Neural cell (in vitro differentiated cells): ENCODE results near the gene SLC26A5. TPM values are rescaled to one million over a fixed set of nuclear protein-coding genes. Genes with fewer than 3 reads are reported as not detected.

Experiments
- H2AFZ ChIP-seq: fragments of 200-600, 300-800 bp; sonication (generic), shearing (Covaris generic); 2 replicates; pipeline ENCODE4 v1.6.0; 2014; ENCODE audit warnings: low read depth, mild to moderate bottlenecking, antibody characterized with exemption, low read length, moderate library complexity
- H3F3A ChIP-seq: fragments of 200-600 bp; shearing (Covaris generic); 2 replicates; pipeline ENCODE4 v1.6.1; 2016; ENCODE audit warnings: mild to moderate bottlenecking, moderate library complexity, mixed read lengths, antibody characterized with exemption, low read length; ENCODE audit not compliant: insufficient read depth, poor library complexity, severe bottlenecking
- H3K27ac ChIP-seq: fragments of 200-600, 300-800 bp; sonication (generic), shearing (Covaris generic); 2 replicates; pipeline ENCODE4 v1.5.1; 2014; ENCODE audit warnings: mild to moderate bottlenecking, low read length, moderate library complexity
- H3K27me3 ChIP-seq: fragments of 300-800, 200-600 bp; sonication (generic), shearing (Covaris generic); 2 replicates; pipeline ENCODE4 v1.6.0; 2014; ENCODE audit warnings: mild to moderate bottlenecking, low read depth, low read length, moderate library complexity; ENCODE audit not compliant: insufficient read depth
- H3K36me3 ChIP-seq: fragments of 300-800, 200-600 bp; sonication (generic), shearing (Covaris generic); 2 replicates; pipeline ENCODE4 v1.5.1; 2014; ENCODE audit warnings: mild to moderate bottlenecking, antibody characterized with exemption, low read length, moderate library complexity; ENCODE audit not compliant: insufficient read depth
- H3K4me2 ChIP-seq: fragments of 300-800, 200-600 bp; sonication (generic), shearing (Covaris generic); 2 replicates; pipeline ENCODE4 v1.6.0; 2014; ENCODE audit warnings: mild to moderate bottlenecking, low read length
- H3K4me3 ChIP-seq: fragments of 300-800, 200-600 bp; sonication (generic), shearing (Covaris generic); 2 replicates; pipeline ENCODE4 v1.5.1; 2014; ENCODE audit warnings: mild to moderate bottlenecking, low read length, moderate library complexity
- H3K79me2 ChIP-seq: fragments of 200-600 bp; shearing (Covaris generic); replicated peaks from 2 replicates; pipeline ENCODE4 v1.6.0; 2014; ENCODE audit warnings: mild to moderate bottlenecking, low read length, moderate library complexity; ENCODE audit not compliant: insufficient read depth
- H3K9ac ChIP-seq: fragments of 300-800, 200-600 bp; sonication (generic), shearing (Covaris generic); 2 replicates; pipeline ENCODE4 v1.6.1; 2016; ENCODE audit warnings: mild to moderate bottlenecking, low read length, mixed read lengths
- H3K9me2 ChIP-seq: fragments of 200-600 bp; shearing (Covaris generic); 2 replicates; pipeline ENCODE4 v1.6.1; 2016; ENCODE audit warnings: mild to moderate bottlenecking, low read length, mixed read lengths; ENCODE audit not compliant: insufficient read depth
- H3K9me3 ChIP-seq: fragments of 200-600, 300-800 bp; sonication (generic), shearing (Covaris generic); 2 replicates; pipeline ENCODE4 v1.6.1; 2016; ENCODE audit warnings: mild to moderate bottlenecking, mixed run types, low read length, moderate library complexity, mixed read lengths
- H4K20me1 ChIP-seq: fragments of 200-600 bp; shearing (Covaris generic); 2 replicates; pipeline ENCODE4 v1.6.1; 2016; ENCODE audit warnings: mild to moderate bottlenecking, mixed run types; ENCODE audit not compliant: insufficient read depth
- EP300 ChIP-seq: fragments of 450-650 bp; conservative IDR thresholded peaks from 2 replicates; pipeline ENCODE4 v1.6.1; 2014; ENCODE audit warnings: antibody characterized with exemption, mild to moderate bottlenecking, moderate library complexity; ENCODE audit not compliant: poor library complexity, severe bottlenecking
- EZH2 ChIP-seq: fragments of 200-600, 300-800 bp; shearing (Covaris generic), sonication (generic); IDR thresholded peaks from 2 replicates; pipeline ENCODE4 v1.6.1; 2014; ENCODE audit warnings: antibody characterized with exemption, low read length, borderline replicate concordance, mild to moderate bottlenecking; ENCODE audit not compliant: insufficient read depth, poor library complexity, severe bottlenecking
- MXI1 ChIP-seq: fragments of 450-650 bp; conservative IDR thresholded peaks from 2 replicates; pipeline ENCODE4 v1.6.1; 2014; ENCODE audit warnings: antibody characterized with exemption, mild to moderate bottlenecking; ENCODE audit not compliant: poor library complexity, severe bottlenecking
- POLR2AphosphoS5 ChIP-seq: IDR thresholded peaks from 2 replicates; pipeline ENCODE4 v1.6.1; 2012
- RAD21 ChIP-seq: fragments of 450-650 bp; conservative IDR thresholded peaks from 2 replicates; pipeline ENCODE4 v1.6.1; 2014; ENCODE audit warnings: antibody characterized with exemption, mild to moderate bottlenecking, moderate library complexity
- REST ChIP-seq: IDR thresholded peaks from 2 replicates; pipeline ENCODE4 v1.6.1; 2012; ENCODE audit warnings: borderline replicate concordance
- SMC3 ChIP-seq: fragments of 450-650 bp; conservative IDR thresholded peaks from 2 replicates; pipeline ENCODE4 v1.6.1; 2014; ENCODE audit warnings: antibody characterized with exemption, mild to moderate bottlenecking, moderate library complexity; ENCODE audit not compliant: poor library complexity
- TAF1 ChIP-seq: IDR thresholded peaks from 2 replicates; pipeline ENCODE4 v1.6.1; 2012; ENCODE audit warnings: low read depth
- polyA plus RNA-seq: library from polyadenylated mRNA; depleted of rRNA; stranded (reverse); fragments of >200 nt; gene quantifications from 2 replicates; pipeline ENCODE4 v1.2.3, GENCODE V29; 2014
- TF ChIP-seq, protein P1 (sequence below): fragments of 450-650 bp; IDR thresholded peaks from 2 replicates; pipeline ENCODE4 v1.5.1; 2014; ENCODE audit warnings: antibody characterized with exemption, mild to moderate bottlenecking, moderate library complexity; ENCODE audit not compliant: poor library complexity, severe bottlenecking

Gene SLC26A5
- polyA plus RNA-seq, 1 donor from 2014 or later = not detected

DNA sequence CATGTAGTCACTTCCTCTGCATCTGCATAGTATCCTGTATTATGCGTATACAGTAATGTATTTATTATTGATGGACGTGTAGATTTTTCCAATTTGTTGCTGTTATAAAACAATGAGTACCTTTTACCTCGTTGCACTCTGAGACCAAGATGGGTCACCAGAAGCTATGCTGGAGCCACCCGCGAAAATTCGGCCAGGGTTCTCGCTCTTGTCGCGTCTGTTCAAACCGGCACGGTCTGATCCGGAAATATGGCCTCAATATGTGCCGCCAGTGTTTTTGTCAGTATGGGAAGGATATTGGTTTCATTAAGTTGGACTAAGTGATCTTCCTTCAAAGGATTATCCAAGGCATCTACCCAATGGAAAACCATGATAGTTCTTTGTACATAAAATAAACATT lies 97.6 kb downstream of the SLC26A5 start:
- no peaks in the 10 kb centered on the region for H3K36me3 ChIP-seq
- no peak for TF ChIP-seq TAF1
- no peak for TF ChIP-seq RAD21
- TF ChIP-seq, protein P1, sequence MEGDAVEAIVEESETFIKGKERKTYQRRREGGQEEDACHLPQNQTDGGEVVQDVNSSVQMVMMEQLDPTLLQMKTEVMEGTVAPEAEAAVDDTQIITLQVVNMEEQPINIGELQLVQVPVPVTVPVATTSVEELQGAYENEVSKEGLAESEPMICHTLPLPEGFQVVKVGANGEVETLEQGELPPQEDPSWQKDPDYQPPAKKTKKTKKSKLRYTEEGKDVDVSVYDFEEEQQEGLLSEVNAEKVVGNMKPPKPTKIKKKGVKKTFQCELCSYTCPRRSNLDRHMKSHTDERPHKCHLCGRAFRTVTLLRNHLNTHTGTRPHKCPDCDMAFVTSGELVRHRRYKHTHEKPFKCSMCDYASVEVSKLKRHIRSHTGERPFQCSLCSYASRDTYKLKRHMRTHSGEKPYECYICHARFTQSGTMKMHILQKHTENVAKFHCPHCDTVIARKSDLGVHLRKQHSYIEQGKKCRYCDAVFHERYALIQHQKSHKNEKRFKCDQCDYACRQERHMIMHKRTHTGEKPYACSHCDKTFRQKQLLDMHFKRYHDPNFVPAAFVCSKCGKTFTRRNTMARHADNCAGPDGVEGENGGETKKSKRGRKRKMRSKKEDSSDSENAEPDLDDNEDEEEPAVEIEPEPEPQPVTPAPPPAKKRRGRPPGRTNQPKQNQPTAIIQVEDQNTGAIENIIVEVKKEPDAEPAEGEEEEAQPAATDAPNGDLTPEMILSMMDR = no peak
- TF ChIP-seq SMC3 = no peak
- no peak for TF ChIP-seq EZH2
- TF ChIP-seq POLR2AphosphoS5 = no peak
- TF ChIP-seq MXI1 = no peak
- no peak for TF ChIP-seq REST
- TF ChIP-seq EP300 = no peak
- no peaks in the 10 kb centered on the region for H3K9me2 ChIP-seq
- H3F3A ChIP-seq = no peaks in the 10 kb centered on the region
- no peaks in the 10 kb centered on the region for H4K20me1 ChIP-seq
- peaks cover 77% of the 10 kb centered on the region for H3K79me2 ChIP-seq
- peak overlapping the region; percentile 99 for H3K4me2 ChIP-seq
- peak overlapping the region; percentile 86 for H3K9ac ChIP-seq
- H3K4me3 ChIP-seq = peak overlapping the region; percentile 89
- no peak overlapping the region for H2AFZ ChIP-seq
- H3K9me3 ChIP-seq = no peaks in the 10 kb centered on the region
- H3K27me3 ChIP-seq = no peaks in the 10 kb centered on the region
- no peak overlapping the region for H3K27ac ChIP-seq

- Histone ChIP-seq H3K4me3 (peak within 1 kb of the TSS; percentile 89), H3K27ac (peak within 1 kb of the TSS; percentile 83), H3K79me2 (peaks cover 77% of the 10 kb centered on the region), H4K20me1 (no peaks in the 10 kb centered on the region), H3K9me2 (no peaks in the 10 kb centered on the region), H3K4me2 (peak within 1 kb of the TSS; percentile 99), H3K36me3 (no peaks in the 10 kb centered on the region), H3K27me3 (no peaks in the 10 kb centered on the region), H3K9me3 (no peaks in the 10 kb centered on the region), H3K9ac (peak within 1 kb of the TSS; percentile 86), H2AFZ (peak within 1 kb of the TSS; percentile 97), H3F3A (no peaks in the 10 kb centered on the region)
- TF ChIP-seq EZH2 = no peak
- TF ChIP-seq POLR2AphosphoS5 = peak; percentile 86
- TF ChIP-seq REST = peak; percentile 72
- TF ChIP-seq, protein P1 = no peak
- TF ChIP-seq MXI1 = peak; percentile 82
- TF ChIP-seq RAD21 = no peak
- TF ChIP-seq SMC3 = no peak
- peak; percentile 43 for TF ChIP-seq EP300
- peak; percentile 92 for TF ChIP-seq TAF1
Observed at GRCh38 chr7:103347507-103348267, 98.3 kb downstream of the SLC26A5 start, which contains the start of gene PSMC2. Gene PSMC2, plus strand, starts transcription at chr7:103347643. Its CDS starts 69 bp downstream, at chr7:103347712.
